Stimulated activated CD4-positive, alpha-beta T cell treated with anti-CD3 and anti-CD28 coated beads, Interleukin-1b, Interleukin-23, amount 100 ng/mL, for 48 hours (primary cell): ENCODE measurements around the gene EPHA6.

ENCODE experiments used
- DNase-seq: peaks from one replicate; pipeline ENCODE4 v3.0.0-alpha.2; 2020

The EPHA6 gene

GRCh38 chr3:97662264-97662663, 847.9 kb downstream of the EPHA6 start:
- no peak for DNase-seq

GRCh38 chr3:97662762-97663161, 848.4 kb downstream of the EPHA6 start:
- DNase-seq, result no peak

- DNase-seq, result no peak
Measured at GRCh38 chr3:97665896-97666295, 851.5 kb downstream of the EPHA6 start.

- DNase-seq, result no peak
Measured at GRCh38 chr3:97670952-97671351, 856.6 kb downstream of the EPHA6 start.

- DNase-seq, result no peak
Measured at GRCh38 chr3:97673357-97673997, 859.1 kb downstream of the EPHA6 start.

GRCh38 chr3:97674461-97674860, 860.1 kb downstream of the EPHA6 start:
- no peak for DNase-seq

GRCh38 chr3:97680210-97680609, 865.8 kb downstream of the EPHA6 start:
- DNase-seq, result no peak

- DNase-seq, result no peak
Measured at GRCh38 chr3:97680696-97681095, 866.3 kb downstream of the EPHA6 start.

- DNase-seq, result no peak
Measured at GRCh38 chr3:97684490-97684889, 870.1 kb downstream of the EPHA6 start.

- DNase-seq, result no peak
Measured at GRCh38 chr3:97686258-97686657, 871.9 kb downstream of the EPHA6 start.

- no peak for DNase-seq
Measured at GRCh38 chr3:97687734-97688133, 873.3 kb downstream of the EPHA6 start.

- DNase-seq, result no peak
Measured at GRCh38 chr3:97689111-97689510, 874.7 kb downstream of the EPHA6 start.

GRCh38 chr3:97689962-97690361, 875.6 kb downstream of the EPHA6 start:
- DNase-seq, result no peak

- DNase-seq, result no peak
Measured at GRCh38 chr3:97691354-97691753, 877.0 kb downstream of the EPHA6 start.

- no peak for DNase-seq
Measured at GRCh38 chr3:97692389-97692788, 878.0 kb downstream of the EPHA6 start.

GRCh38 chr3:97692831-97693230, 878.4 kb downstream of the EPHA6 start:
- no peak for DNase-seq

- no peak for DNase-seq
Measured at GRCh38 chr3:97694876-97695275, 880.5 kb downstream of the EPHA6 start.

- DNase-seq, result no peak
Measured at GRCh38 chr3:97698691-97699090, 884.3 kb downstream of the EPHA6 start.

GRCh38 chr3:97699889-97700288, 885.5 kb downstream of the EPHA6 start:
- no peak for DNase-seq

GRCh38 chr3:97705764-97706163, 891.4 kb downstream of the EPHA6 start:
- DNase-seq, result no peak

- DNase-seq, result no peak
Measured at GRCh38 chr3:97706226-97706625, 891.8 kb downstream of the EPHA6 start.

- DNase-seq, result no peak
Measured at GRCh38 chr3:97711654-97712053, 897.3 kb downstream of the EPHA6 start.

- DNase-seq, result no peak
Measured at GRCh38 chr3:97712919-97713318, 898.5 kb downstream of the EPHA6 start.

- no peak for DNase-seq
Measured at GRCh38 chr3:97713634-97714033, 899.2 kb downstream of the EPHA6 start.

GRCh38 chr3:97719156-97719821, 904.9 kb downstream of the EPHA6 start:
- peak; percentile 59 for DNase-seq
